Adrenal gland (tissue), 5 donors: ENCODE results near the gene UNC13B.

Experiments
- CTCF ChIP-seq, 6 experiments: fragments of 450-650 bp in 4 of 6; fragments of 200-600 bp in 2 of 6; sonication (generic) in 1 of 6; IDR thresholded peaks; 1 replicate in 5 of 6; 2 replicates in 1 of 6; pipeline versions ENCODE4 v1.5.1 to v1.8.0; 2016 to 2021; ENCODE audit warnings: antibody characterized with exemption in 6 of 6, mild to moderate bottlenecking in 2 of 6, moderate library complexity in 1 of 6
- POLR2A ChIP-seq, 2 donors: fragments of 450-650 bp; IDR thresholded peaks; one replicate each; pipeline ENCODE4 v1.6.1; 2017; ENCODE audit warnings: antibody characterized with exemption in 2 of 2, mild to moderate bottlenecking in 2 of 2, moderate library complexity in 1 of 2
- donor health status: DM: no; HTN: no; CAD: no.

- TF ChIP-seq CTCF (IDR thresholded peaks at IDR 0.05) (no peak), POLR2A (IDR thresholded peaks at IDR 0.05) (no peak)
Measured at GRCh38 chr9:35341585-35341984, 179.8 kb downstream of the UNC13B start.
